K562 (cell line): ENCODE data around the gene ITGAV. TPM values are rescaled to one million over a fixed set of nuclear protein-coding genes. Genes with fewer than 3 reads are reported as not detected.

ENCODE experiments used
- ATAC-seq: fragments of 200-7000 bp; cut with Tn5 transposase; 3 replicates; pipeline ENCODE4 v1.9.1; 2020; ENCODE audit warnings: moderate library complexity
- BruUV-seq: library from RNA; stranded (reverse); fragments of 400-500 nt; replicated peaks from 2 replicates; lab custom pipeline; 2021; lab: Mats Ljungman, UMichigan
- CTCF ChIA-PET: fragments of 300-600 bp; formaldehyde crosslinking; extraction: SDS; loops from one replicate; lab custom pipeline; 2021; ENCODE audit warnings: low intra/inter-chr PET ratio; lab: Yijun Ruan, JAX
- POLR2A ChIA-PET: fragments of 300-600, 350-650 bp; sonication (Branson Sonifier 250); formaldehyde crosslinking; extraction: SDS; loops from one replicate; lab custom pipeline; 2021; ENCODE audit warnings: antibody characterized with exemption, inconsistent platforms; lab: Yijun Ruan, JAX
- DNase-seq, 4 experiments: peaks; one replicate each; pipeline versions ENCODE4 v3.0.0 to v3.0.0-alpha.2; 2011 to 2018; ENCODE audit warnings: low spot score in 3 of 4, mixed read lengths in 3 of 4; ENCODE audit errors: extremely low read depth in 1 of 4
- FAIRE-seq: peaks from 2 replicates; lab custom pipeline; 2011; peaks lifted over from hg19 to GRCh38; lab: Jason Lieb, UNC
- H2AFZ ChIP-seq: 2 replicates; pipeline ENCODE4 v1.6.0; 2011; ENCODE audit warnings: low read depth, low read length, control low read depth, inconsistent platforms
- H3K27ac ChIP-seq: fragments of 200-600 bp; 3 replicates; pipeline ENCODE4 v1.8.0; 2011; ENCODE audit warnings: low read depth, mild to moderate bottlenecking, control low read depth, inconsistent platforms, low read length, moderate library complexity, mixed read lengths; ENCODE audit errors: extremely low read depth
- H3K27me3 ChIP-seq, 2 experiments: fragments of 300-600 bp in 1 of 2; 2 replicates in 1 of 2; 3 replicates in 1 of 2; pipeline versions ENCODE4 v1.6.0 to v1.8.0; 2011; ENCODE audit warnings: inconsistent platforms in 2 of 2, low read length in 2 of 2, mild to moderate bottlenecking in 1 of 2, mixed read lengths in 1 of 2, moderate library complexity in 1 of 2; ENCODE audit not compliant: control insufficient read depth in 2 of 2, insufficient read depth in 2 of 2
- H3K36me3 ChIP-seq: fragments of 300-600 bp; 3 replicates; pipeline ENCODE4 v1.8.0; 2011; ENCODE audit warnings: mild to moderate bottlenecking, low read length, inconsistent platforms; ENCODE audit not compliant: control insufficient read depth, insufficient read depth
- H3K4me1 ChIP-seq, 2 experiments: fragments of 200-600 bp in 1 of 2; replicated peaks in 1 of 2; 2 replicates in 1 of 2; 3 replicates in 1 of 2; pipeline versions ENCODE4 v1.5.1 to v1.8.0; 2011; ENCODE audit warnings: inconsistent platforms in 2 of 2, low read length in 2 of 2, mild to moderate bottlenecking in 1 of 2, mixed read lengths in 1 of 2, moderate library complexity in 1 of 2; ENCODE audit not compliant: control insufficient read depth in 2 of 2, insufficient read depth in 2 of 2
- H3K4me2 ChIP-seq: 2 replicates; pipeline ENCODE4 v1.6.1; 2011; ENCODE audit warnings: low read length, control low read depth, inconsistent platforms, mixed read lengths; ENCODE audit not compliant: insufficient read depth
- H3K4me3 ChIP-seq: fragments of 200-600 bp; sonication (generic), shearing (Covaris generic); 2 replicates; pipeline ENCODE4 v1.5.1; 2016; ENCODE audit warnings: control low read depth, inconsistent platforms
- H3K79me2 ChIP-seq: fragments of 200-600 bp; 3 replicates; pipeline ENCODE4 v1.8.0; 2011; ENCODE audit warnings: low read length, inconsistent platforms; ENCODE audit not compliant: control insufficient read depth, insufficient read depth
- H3K9ac ChIP-seq, 2 experiments: 2 replicates each; pipeline versions ENCODE4 v1.6.0 to v1.6.1; 2011; ENCODE audit warnings: low read depth in 2 of 2, low read length in 2 of 2, control low read depth in 1 of 2, inconsistent platforms in 1 of 2, mild to moderate bottlenecking in 1 of 2, mixed read lengths in 1 of 2; ENCODE audit not compliant: insufficient read depth in 1 of 2
- H3K9me1 ChIP-seq: one replicate; pipeline ENCODE4 v1.6.0; 2011; ENCODE audit warnings: inconsistent platforms, mild to moderate bottlenecking, low read length, moderate library complexity; ENCODE audit not compliant: control insufficient read depth, insufficient read depth
- H3K9me3 ChIP-seq: replicated peaks from 2 replicates; pipeline ENCODE4 v1.5.1; 2011; ENCODE audit warnings: low read depth, low read length, inconsistent platforms; ENCODE audit not compliant: control insufficient read depth, insufficient read depth
- H4K20me1 ChIP-seq: replicated peaks from 2 replicates; pipeline ENCODE4 v1.6.1; 2011; ENCODE audit warnings: low read length, inconsistent platforms, mixed read lengths; ENCODE audit not compliant: control insufficient read depth, insufficient read depth
- EHMT2 ChIP-seq: fragments of 450-650 bp; IDR thresholded peaks from 2 replicates; pipeline ENCODE4 v1.6.1; 2018; ENCODE audit warnings: antibody characterized with exemption
- GATA2 ChIP-seq: sonication (generic); formaldehyde crosslinking; IDR thresholded peaks from 2 replicates; pipeline ENCODE4 v1.4.0; 2020; ENCODE audit warnings: mild to moderate bottlenecking, missing genetic modification reagents
- GTF2F1 ChIP-seq: IDR thresholded peaks from 2 replicates; pipeline ENCODE4 v1.6.1; 2011; ENCODE audit warnings: low read depth, low read length, improper control_type of control experiment
- ILK ChIP-seq: fragments of 450-650 bp; IDR thresholded peaks from 2 replicates; pipeline ENCODE4 v1.6.1; 2016; ENCODE audit warnings: missing genetic modification characterization, low read depth, mild to moderate bottlenecking, missing compliant biosample characterization, moderate library complexity, borderline replicate concordance
- RBM22 ChIP-seq: fragments of 200-400 bp; formaldehyde crosslinking; IDR thresholded peaks from 2 replicates; pipeline ENCODE4 v1.6.1; 2018; ENCODE audit warnings: low read length, low read depth; ENCODE audit not compliant: poor library complexity, severe bottlenecking
- TARDBP ChIP-seq: fragments of 450-650 bp; IDR thresholded peaks from 2 replicates; pipeline ENCODE4 v1.6.1; 2016
- TCF15 ChIP-seq: fragments of 250-450 bp; sonication (Bioruptor Pico); IDR thresholded peaks from 2 replicates; pipeline ENCODE4 v1.8.0; 2022; ENCODE audit warnings: moderate library complexity, mild to moderate bottlenecking, inconsistent platforms
- TEAD4 ChIP-seq, 2 experiments: sonication (generic) in 1 of 2; formaldehyde crosslinking in 1 of 2; IDR thresholded peaks; 2 replicates each; pipeline versions ENCODE4 v1.6.1 to v1.8.0; 2012 to 2022; ENCODE audit warnings: borderline replicate concordance in 1 of 2, inconsistent platforms in 1 of 2, low read length in 1 of 2, mild to moderate bottlenecking in 1 of 2, missing genetic modification reagents in 1 of 2
- USF2 ChIP-seq: sonication (generic); formaldehyde crosslinking; IDR thresholded peaks from 2 replicates; pipeline ENCODE4 v1.5.0; 2020; ENCODE audit warnings: missing genetic modification reagents
- ZFP30 ChIP-seq: fragments of 250-450 bp; sonication (Bioruptor Pico); IDR thresholded peaks from 2 replicates; pipeline ENCODE4 v1.8.0; 2022; ENCODE audit warnings: moderate library complexity, mild to moderate bottlenecking, inconsistent platforms, borderline replicate concordance
- ZNF165 ChIP-seq: fragments of 250-450 bp; sonication (Bioruptor Pico); IDR thresholded peaks from 2 replicates; pipeline ENCODE4 v1.4.0; 2020; ENCODE audit warnings: borderline replicate concordance
- ZNF449 ChIP-seq: fragments of 250-450 bp; sonication (Bioruptor Pico); IDR thresholded peaks from 2 replicates; pipeline ENCODE4 v1.8.0; 2022; ENCODE audit warnings: moderate library complexity, mild to moderate bottlenecking, inconsistent platforms
- ZNF583 ChIP-seq: fragments of 250-450 bp; sonication (Bioruptor Pico); IDR thresholded peaks from 2 replicates; pipeline ENCODE4 v1.4.0; 2020
- ZNF76 ChIP-seq: fragments of 250-450 bp; sonication (Bioruptor Pico); IDR thresholded peaks from 2 replicates; pipeline ENCODE4 v1.4.0; 2020; ENCODE audit warnings: mild to moderate bottlenecking, moderate library complexity, borderline replicate concordance
- ZZZ3 ChIP-seq: fragments of 450-650 bp; IDR thresholded peaks from 2 replicates; pipeline ENCODE4 v1.6.1; 2016; ENCODE audit warnings: antibody characterized with exemption, mild to moderate bottlenecking, moderate library complexity
- WGBS: fragments of 100-300 bp; shearing (Covaris generic); methylation state at CpG from one replicate; pipeline ENCODE4 v1.1.6; 2016; ENCODE audit warnings: low coverage, mixed read lengths; ENCODE audit not compliant: insufficient coverage; ENCODE audit errors: missing lambda C conversion rate; 5-methylcytosine and 5-hydroxymethylcytosine counted together
- in situ Hi-C: fragments of 300-500 bp; cut with MboI; formaldehyde crosslinking; loops from 4 replicates; pipeline ENCODE4 v1.15.0; 2018; ENCODE audit warnings: inconsistent platforms, mixed read lengths
- intact Hi-C: fragments of 100-400 bp; cut with micrococcal nuclease; formaldehyde crosslinking; loops from 2 replicates; pipeline ENCODE4 v1.14.2; 2022
- polyA plus RNA-seq, 8 experiments: library from polyadenylated mRNA; depleted of rRNA in 4 of 8; stranded (reverse) in 5 of 8; unstranded in 3 of 8; fragments of >200 nt; fragmentation: Nextera tagmentation in 2 of 8; fragmentation: Illumina TruSeq in 1 of 8; extraction: Ambion mirVana in 2 of 8; extraction: Trizol in 1 of 8; gene quantifications; 2 replicates each; pipeline versions ENCODE4 v1.2.1 to v1.2.3, GENCODE V29; 2011 to 2014; ENCODE audit warnings: inconsistent platforms in 1 of 8, missing spikeins in 1 of 8
- total RNA-seq, 7 experiments: library from RNA; depleted of rRNA in 6 of 7; stranded (reverse); fragments of >200 nt in 6 of 7; fragmentation: Illumina TruSeq in 2 of 7; extraction: Trizol in 2 of 7; gene quantifications; 2 replicates each; pipeline versions ENCODE4 v1.2.1 to v1.2.3, GENCODE V29; 2011 to 2021; ENCODE audit warnings: low replicate concordance in 1 of 7

Gene ITGAV
- total and polyA plus RNA-seq, 9 of the 15 experiments (the other 6 are each of a cell fraction or from before 2014, with no cell fraction given) = 3.7 to 17.7 (median 10.7) TPM

GRCh38 chr2:186641132-186641806, 51.4 kb downstream of the ITGAV start:
- Histone ChIP-seq H3K36me3 (peaks cover 19% of the 10 kb centered on the region; the same call in 1 of the 3 replicates), H3K4me3 (no peak overlapping the region), H4K20me1 (no peaks in the 10 kb centered on the region), H2AFZ (no peak overlapping the region), H3K4me2 (no peak overlapping the region), H3K9me3 (no peaks in the 10 kb centered on the region), H3K27ac (no peak overlapping the region), H3K79me2 (no peaks in the 10 kb centered on the region), H3K4me1 (no peaks in the 10 kb centered on the region), H3K9ac (no peak overlapping the region), H3K9me1 (no peaks in the 10 kb centered on the region), H3K27me3 (no peaks in the 10 kb centered on the region)
- no peak for DNase-seq
- no peak for TF ChIP-seq TARDBP
- no peak for TF ChIP-seq ZNF76 (CRISPR knock-in tag)
- no peak for TF ChIP-seq GATA2 (CRISPR knock-in tag)
- no peak for TF ChIP-seq ZNF165 (CRISPR knock-in tag)
- TF ChIP-seq ZNF583 (CRISPR knock-in tag) = no peak
- TF ChIP-seq TEAD4 (IDR thresholded peaks at IDR 0.05; ENCODE audit: low read length) = no peak
- TF ChIP-seq TEAD4 (CRISPR knock-in tag; IDR thresholded peaks at IDR 0.05; ENCODE audit: borderline replicate concordance) = no peak
- no peak for TF ChIP-seq USF2 (CRISPR knock-in tag)
- TF ChIP-seq GTF2F1 = no peak
- TF ChIP-seq ZZZ3 = no peak
- no peak for TF ChIP-seq RBM22
- TF ChIP-seq ZNF449 = no peak
- no peak for TF ChIP-seq ZFP30
- TF ChIP-seq TCF15 (CRISPR knock-in tag) = no peak
- no peak for TF ChIP-seq ILK (tag)
- no peak for TF ChIP-seq EHMT2
- intact Hi-C loops (loop anchor here (1.0 kb wide), 1 partner anchor 137 kb away; no protein-coding TSS in a partner anchor), in situ Hi-C loops (loop anchor here (10.0 kb wide), 1 partner anchor 136 kb away; no protein-coding TSS in a partner anchor)
- peak; percentile 41 for ATAC-seq
- CTCF ChIA-PET = interaction anchor here (1.8 kb wide), 1 partner anchor 136 kb away, joined by 39 read pairs; no protein-coding TSS in a partner anchor
- no TSS peak for BruUV-seq
- POLR2A ChIA-PET = interaction anchor here (0.6 to 1.2 kb wide), 3 partner anchors 35 to 585 kb away, joined by 3 to 5 read pairs (median 4); no protein-coding TSS in a partner anchor
- 63% methylated on average over 4 of the region's 4 CpGs for WGBS
- no peak for FAIRE-seq
